Measurements from ENCODE around the gene SH3D19.
"Not testable (repeated sequence)": the region's sequence is repeated elsewhere in the genome, so short reads cannot be mapped to it uniquely, and the experiment has no call there.

The SH3D19 gene

GRCh38 chr4:151239608-151240007 is 85.8 kb downstream of the SH3D19 start:
- no peak overlapping the region for H3K4me3 ChIP-seq (ENCODE audit: control insufficient read depth, low read depth, low read length)
- no peak for TF ChIP-seq CTCF (IDR thresholded peaks at IDR 0.05; ENCODE audit: control insufficient read depth, insufficient read depth, low read depth, low read length, missing control alignments)
- DNase-seq (ENCODE audit: low read depth) = no peak

- no peak for TF ChIP-seq CTCF (IDR thresholded peaks at IDR 0.05; ENCODE audit: control insufficient read depth, insufficient read depth, low read depth, low read length, missing control alignments)
- DNase-seq (ENCODE audit: low read depth) = no peak
- H3K4me3 ChIP-seq (ENCODE audit: control insufficient read depth, low read depth, low read length) = no peak overlapping the region
Observed at GRCh38 chr4:151238477-151238876, 86.9 kb downstream of the SH3D19 start.

- DNase-seq (ENCODE audit: low read depth) = no peak
Observed at GRCh38 chr4:151236036-151236435, 89.4 kb downstream of the SH3D19 start.

GRCh38 chr4:151235373-151235772 is 90.0 kb downstream of the SH3D19 start:
- DNase-seq (ENCODE audit: low read depth); H3K4me3 ChIP-seq (ENCODE audit: control insufficient read depth, low read depth, low read length): not testable (repeated sequence)

More at GRCh38 chr4:151236036-151236435, 89.4 kb downstream of the SH3D19 start:
- no peak overlapping the region for H3K4me3 ChIP-seq (ENCODE audit: control insufficient read depth, low read depth, low read length)
- TF ChIP-seq CTCF (IDR thresholded peaks at IDR 0.05; ENCODE audit: control insufficient read depth, insufficient read depth, low read depth, low read length, missing control alignments) = no peak

GRCh38 chr4:151233600-151233999 is 91.8 kb downstream of the SH3D19 start:
- no peak for TF ChIP-seq CTCF (IDR thresholded peaks at IDR 0.05; ENCODE audit: control insufficient read depth, insufficient read depth, low read depth, low read length, missing control alignments)
- no peak for DNase-seq (ENCODE audit: low read depth)
- no peak overlapping the region for H3K4me3 ChIP-seq (ENCODE audit: control insufficient read depth, low read depth, low read length)

GRCh38 chr4:151231915-151232595 is 93.3 kb downstream of the SH3D19 start:
- TF ChIP-seq CTCF (IDR thresholded peaks at IDR 0.05; ENCODE audit: control insufficient read depth, insufficient read depth, low read depth, low read length, missing control alignments) = no peak
- H3K4me3 ChIP-seq (ENCODE audit: control insufficient read depth, low read depth, low read length) = no peak overlapping the region
- DNase-seq (ENCODE audit: low read depth) = no peak

- no peak overlapping the region for H3K4me3 ChIP-seq (ENCODE audit: control insufficient read depth, low read depth, low read length)
- no peak for DNase-seq (ENCODE audit: low read depth)
- TF ChIP-seq CTCF (IDR thresholded peaks at IDR 0.05; ENCODE audit: control insufficient read depth, insufficient read depth, low read depth, low read length, missing control alignments) = no peak
Observed at GRCh38 chr4:151228189-151229119, 97.0 kb downstream of the SH3D19 start.

All from AG09309 (cell line).